ENCODE measurements around the gene CTBP2. TPM values are rescaled to one million over a fixed set of nuclear protein-coding genes. Genes with fewer than 3 reads are reported as not detected.

CTBP2 gene
- total RNA-seq, 1 experiment from 2014 or later = 233 TPM

DNA sequence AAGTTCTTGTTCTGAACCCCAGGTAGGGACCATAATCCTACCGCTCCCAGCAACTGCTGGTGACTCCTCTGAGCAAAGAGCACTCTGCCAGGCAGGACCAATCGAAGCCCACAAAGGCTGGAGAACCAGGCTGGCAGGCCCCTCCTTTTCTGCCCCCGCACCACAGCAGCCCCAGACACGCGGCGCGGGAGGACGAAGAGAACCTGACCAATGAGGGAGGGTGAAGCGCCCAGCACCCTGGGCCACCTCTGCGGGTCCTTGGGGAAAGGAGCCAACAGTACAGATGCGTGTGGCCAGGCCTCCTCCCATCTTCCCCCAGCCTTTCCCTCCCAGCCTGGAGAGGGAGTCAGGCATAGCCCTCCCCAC, 25.9 kb downstream of the CTBP2 start:
- DNase-seq = no peak
- Histone ChIP-seq H3K36me3 (replicated peaks; ENCODE audit: control insufficient read depth, insufficient read depth, low read length) (peaks cover 30% of the 10 kb centered on the region), H3K4me3 (ENCODE audit: insufficient read depth, low read depth, low read length) (no peak overlapping the region), H3K27me3 (ENCODE audit: control insufficient read depth, insufficient read depth, low read length) (no peaks in the 10 kb centered on the region)

DNA sequence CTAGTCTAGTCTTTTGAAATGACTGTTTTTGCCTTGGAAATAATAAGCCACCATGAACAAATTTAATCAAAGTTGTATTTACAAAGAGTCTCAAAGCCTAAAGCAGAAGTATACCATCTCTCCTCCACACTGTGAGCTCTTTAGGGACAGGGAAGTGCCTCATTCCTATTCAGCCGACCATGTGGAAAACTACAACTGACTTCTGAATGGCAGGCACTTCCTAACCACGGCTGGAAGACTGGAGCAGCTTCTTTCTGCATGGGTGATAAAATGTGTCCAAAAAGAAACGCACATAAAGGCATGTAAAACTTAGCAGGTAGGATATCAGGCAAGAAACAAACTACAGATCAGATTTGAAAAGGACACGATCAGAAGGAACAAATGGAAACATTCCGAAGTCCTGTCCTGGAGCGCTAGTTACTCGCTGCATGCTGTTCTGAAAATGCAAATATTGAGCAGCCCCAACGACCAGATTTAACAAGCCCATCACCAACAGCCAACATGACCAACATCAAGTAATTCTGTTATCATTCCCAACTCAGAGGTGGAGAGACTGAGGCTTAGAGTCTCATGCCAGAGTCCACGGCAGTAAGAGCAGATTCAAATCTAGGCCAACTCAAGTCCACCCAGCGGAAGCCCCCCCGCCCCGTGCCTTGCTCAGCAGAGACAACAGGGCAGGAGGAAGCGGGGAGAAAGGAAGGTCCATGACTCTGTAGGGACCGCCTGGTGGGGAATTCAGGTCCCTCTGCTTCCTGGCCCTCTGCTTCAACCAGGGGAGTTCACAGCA, 26.5 kb downstream of the CTBP2 start:
- Histone ChIP-seq H3K36me3 (replicated peaks; ENCODE audit: control insufficient read depth, insufficient read depth, low read length) (peaks cover 35% of the 10 kb centered on the region), H3K4me3 (ENCODE audit: insufficient read depth, low read depth, low read length) (no peak overlapping the region), H3K27me3 (ENCODE audit: control insufficient read depth, insufficient read depth, low read length) (no peaks in the 10 kb centered on the region)
- no peak for DNase-seq

DNA sequence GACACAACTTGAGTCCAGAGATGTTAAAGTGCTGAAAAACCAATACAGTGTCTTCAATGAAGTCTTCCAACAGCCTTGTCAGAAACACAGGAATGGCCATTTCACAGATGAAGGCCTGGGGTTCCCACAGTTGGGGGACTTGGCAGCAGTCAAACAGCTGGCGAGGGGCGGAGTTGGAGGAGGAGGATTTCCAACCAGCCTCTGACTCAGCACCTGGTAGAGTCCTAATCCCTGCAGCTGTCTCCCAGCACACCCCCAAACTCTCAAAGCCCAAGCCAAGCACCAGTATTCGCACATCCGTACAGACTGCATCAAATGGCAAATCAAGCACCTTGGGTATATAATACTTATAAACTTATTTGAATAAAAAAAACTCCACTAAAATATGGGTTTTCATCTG, 28.0 kb downstream of the CTBP2 start:
- DNase-seq = no peak
- Histone ChIP-seq H3K4me3 (ENCODE audit: insufficient read depth, low read depth, low read length) (no peak overlapping the region), H3K36me3 (replicated peaks; ENCODE audit: control insufficient read depth, insufficient read depth, low read length) (peaks cover 32% of the 10 kb centered on the region), H3K27me3 (ENCODE audit: control insufficient read depth, insufficient read depth, low read length) (no peaks in the 10 kb centered on the region)

DNA sequence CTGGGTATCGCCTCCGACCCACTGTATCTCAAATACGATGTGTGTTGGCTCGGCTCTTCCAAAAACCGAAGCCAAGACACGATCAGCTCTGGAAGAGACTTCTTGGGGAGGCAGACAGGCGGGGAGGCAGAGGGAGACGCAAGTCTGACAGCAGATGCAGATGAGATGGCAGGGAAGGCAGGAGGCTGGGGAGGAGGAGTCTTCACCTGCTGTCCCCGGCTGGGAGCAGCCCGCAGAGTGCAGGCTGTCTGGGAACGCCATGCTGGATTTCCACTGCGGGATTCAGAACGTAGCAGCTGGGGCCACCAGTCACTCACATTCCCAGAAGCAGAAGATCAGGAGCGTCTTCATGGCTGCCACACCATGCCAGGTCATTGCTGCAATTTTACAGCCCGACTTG, 29.4 kb downstream of the CTBP2 start:
- Histone ChIP-seq H3K36me3 (replicated peaks; ENCODE audit: control insufficient read depth, insufficient read depth, low read length) (peaks cover 34% of the 10 kb centered on the region), H3K4me3 (ENCODE audit: insufficient read depth, low read depth, low read length) (no peak overlapping the region), H3K27me3 (ENCODE audit: control insufficient read depth, insufficient read depth, low read length) (no peaks in the 10 kb centered on the region)
- no peak for DNase-seq

DNA sequence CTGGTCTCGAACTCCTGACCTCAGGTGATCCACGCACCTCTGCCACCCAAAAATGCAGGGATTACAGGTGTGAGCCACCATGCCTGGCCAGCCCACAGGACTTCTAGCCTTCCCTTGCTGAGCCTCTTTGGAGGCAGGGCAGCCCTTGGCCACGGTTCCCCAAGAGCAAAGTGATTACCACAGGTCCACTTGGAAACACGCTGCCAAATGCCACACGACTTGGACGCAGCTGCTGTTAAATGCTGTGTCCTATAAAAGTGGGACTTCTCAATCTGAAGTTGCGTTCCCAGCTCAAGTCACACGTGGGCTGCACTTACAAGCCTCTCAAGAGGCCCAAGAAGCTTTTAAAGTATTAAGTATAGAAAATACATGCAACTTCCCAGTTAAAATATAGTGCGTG, 30.1 kb downstream of the CTBP2 start:
- Histone ChIP-seq H3K36me3 (replicated peaks; ENCODE audit: control insufficient read depth, insufficient read depth, low read length) (peaks cover 34% of the 10 kb centered on the region), H3K4me3 (ENCODE audit: insufficient read depth, low read depth, low read length) (no peak overlapping the region), H3K27me3 (ENCODE audit: control insufficient read depth, insufficient read depth, low read length) (no peaks in the 10 kb centered on the region)
- no peak for DNase-seq

DNA sequence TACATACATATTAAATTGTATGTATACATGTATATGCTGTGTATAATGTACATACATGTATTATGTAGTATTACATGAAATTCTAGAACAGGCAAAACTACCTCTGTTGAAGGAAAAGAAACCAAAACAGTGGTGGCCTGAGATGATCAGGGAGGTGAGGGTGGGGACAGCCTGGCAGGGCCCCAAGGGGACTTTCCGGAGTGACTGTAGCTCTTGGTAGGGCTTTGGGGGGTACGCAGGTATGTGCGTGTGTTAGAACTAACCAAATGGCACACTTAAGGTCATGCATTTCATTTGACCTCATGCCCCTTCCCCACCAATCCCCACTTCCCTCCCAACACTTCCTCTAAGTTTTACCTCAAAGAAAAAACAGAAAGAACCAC, 31.3 kb downstream of the CTBP2 start:
- Histone ChIP-seq H3K4me3 (ENCODE audit: insufficient read depth, low read depth, low read length) (no peak overlapping the region), H3K36me3 (replicated peaks; ENCODE audit: control insufficient read depth, insufficient read depth, low read length) (peaks cover 35% of the 10 kb centered on the region), H3K27me3 (ENCODE audit: control insufficient read depth, insufficient read depth, low read length) (no peaks in the 10 kb centered on the region)
- no peak for DNase-seq

DNA sequence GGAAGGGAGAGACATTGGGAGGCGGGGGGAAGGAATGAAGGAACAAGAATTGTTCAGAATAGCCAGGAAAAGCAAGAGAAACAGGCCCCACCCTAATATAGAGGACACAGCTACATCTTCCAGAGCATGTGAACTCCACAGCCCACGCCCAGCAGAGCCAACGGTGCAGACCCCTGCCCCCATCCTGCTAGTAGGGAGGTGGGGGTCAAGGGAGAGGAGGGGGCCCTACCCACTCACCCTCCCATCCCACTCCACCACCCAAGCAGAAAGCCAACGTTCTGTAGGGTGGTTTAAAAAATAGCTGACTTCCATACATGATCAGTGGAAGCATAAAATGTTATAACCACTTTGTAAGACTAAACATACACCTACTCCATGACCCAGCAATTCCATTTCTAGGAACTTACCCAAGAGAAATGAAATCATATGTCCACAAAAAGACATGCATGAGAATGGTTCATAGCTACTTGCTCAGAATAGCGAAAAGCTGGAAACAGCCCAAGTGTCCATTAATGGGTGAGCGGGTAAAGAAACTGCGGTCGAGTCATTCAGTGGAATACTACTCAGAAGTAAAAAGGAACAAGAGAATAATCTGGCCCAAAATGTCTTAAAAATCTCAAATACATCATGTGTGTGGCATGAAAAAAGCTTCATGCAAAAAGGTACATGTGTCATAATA, 31.8 kb downstream of the CTBP2 start:
- Histone ChIP-seq H3K27me3 (ENCODE audit: control insufficient read depth, insufficient read depth, low read length) (no peaks in the 10 kb centered on the region), H3K4me3 (ENCODE audit: insufficient read depth, low read depth, low read length) (no peak overlapping the region), H3K36me3 (replicated peaks; ENCODE audit: control insufficient read depth, insufficient read depth, low read length) (peaks cover 36% of the 10 kb centered on the region)
- no peak for DNase-seq

DNA sequence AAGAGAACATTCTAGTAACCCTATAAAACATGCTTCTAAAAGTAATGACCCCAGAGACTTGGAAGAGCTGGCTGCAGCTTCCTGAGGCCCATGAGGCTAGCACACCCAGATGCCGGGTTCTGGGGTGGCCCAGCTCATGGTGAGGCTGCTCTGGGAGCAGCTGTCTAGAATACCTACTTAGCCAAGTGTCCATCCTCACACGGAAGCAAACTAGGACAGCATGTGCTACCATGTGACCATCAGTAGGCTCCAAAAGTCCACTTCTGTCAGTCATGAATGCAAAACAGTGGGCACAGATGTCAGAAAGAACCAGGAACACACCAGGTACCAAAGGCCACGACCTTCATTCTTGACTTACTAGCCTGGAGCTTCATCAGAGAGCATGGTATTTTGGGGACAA, 32.4 kb downstream of the CTBP2 start:
- no peaks in the 10 kb centered on the region for H3K27me3 ChIP-seq (ENCODE audit: control insufficient read depth, insufficient read depth, low read length)
- no peak for DNase-seq
- H3K36me3 ChIP-seq (replicated peaks; ENCODE audit: control insufficient read depth, insufficient read depth, low read length) = peaks cover 31% of the 10 kb centered on the region
- H3K4me3 ChIP-seq (ENCODE audit: insufficient read depth, low read depth, low read length) = no peak overlapping the region

DNA sequence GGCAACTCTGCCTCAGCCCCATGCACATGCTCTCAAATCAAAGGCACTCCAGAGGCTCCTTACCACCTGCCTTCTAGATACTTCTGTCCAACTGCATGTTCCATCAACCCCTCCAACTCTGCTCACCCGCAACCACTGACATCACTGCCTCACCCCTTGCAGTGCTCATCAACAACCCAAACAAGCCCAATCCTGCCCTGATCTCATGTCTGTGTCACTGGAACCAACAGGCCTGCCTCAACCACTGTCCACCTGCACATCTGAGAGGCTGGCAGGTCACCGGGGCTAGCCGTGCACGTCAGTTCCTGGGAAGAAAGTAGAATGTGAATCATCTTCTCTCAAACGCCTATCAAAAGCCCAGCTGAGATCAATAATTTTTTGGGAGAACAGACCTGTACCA, 33.3 kb downstream of the CTBP2 start:
- DNase-seq = no peak
- no peaks in the 10 kb centered on the region for H3K27me3 ChIP-seq (ENCODE audit: control insufficient read depth, insufficient read depth, low read length)
- peaks cover 32% of the 10 kb centered on the region for H3K36me3 ChIP-seq (replicated peaks; ENCODE audit: control insufficient read depth, insufficient read depth, low read length)
- no peak overlapping the region for H3K4me3 ChIP-seq (ENCODE audit: insufficient read depth, low read depth, low read length)

DNA sequence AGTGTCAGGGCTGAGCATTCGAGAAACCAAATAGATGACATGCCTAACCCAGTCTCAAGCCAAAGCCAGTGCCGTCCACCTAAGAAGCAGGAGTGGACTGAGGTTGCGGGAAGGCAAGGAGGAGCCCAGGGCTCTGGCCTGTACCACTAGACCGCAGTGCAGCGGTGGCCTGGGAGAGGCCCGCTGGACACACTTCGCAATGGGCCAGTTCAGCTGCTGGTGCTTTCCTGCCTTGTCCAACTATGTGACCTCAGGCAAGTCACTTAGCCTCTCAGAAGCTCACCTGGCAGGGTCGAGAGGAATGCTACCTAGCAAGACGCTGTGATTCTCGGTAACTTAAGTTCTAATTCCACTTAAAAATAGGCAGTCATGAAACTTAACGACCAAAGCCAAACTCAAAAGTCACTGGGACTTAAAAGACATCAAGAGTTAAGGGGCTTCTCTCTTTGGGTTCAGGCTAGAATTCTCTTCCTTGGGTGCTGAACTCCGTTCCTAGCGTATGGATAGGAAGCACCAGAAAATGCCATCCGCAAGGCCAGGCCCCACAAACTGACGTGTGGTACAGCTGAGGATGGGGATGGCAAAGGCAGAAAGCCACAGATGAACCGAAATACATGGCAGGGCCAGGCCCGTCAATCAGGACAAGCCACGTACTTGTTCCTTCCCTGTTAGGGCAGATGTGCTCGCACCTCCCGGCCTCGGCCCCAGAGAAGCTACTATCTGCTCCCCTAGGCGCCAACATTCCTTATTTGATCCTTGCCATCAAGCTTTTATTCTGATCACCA, 34.2 kb downstream of the CTBP2 start:
- Histone ChIP-seq H3K27me3 (ENCODE audit: control insufficient read depth, insufficient read depth, low read length) (no peaks in the 10 kb centered on the region), H3K36me3 (replicated peaks; ENCODE audit: control insufficient read depth, insufficient read depth, low read length) (peaks cover 25% of the 10 kb centered on the region), H3K4me3 (ENCODE audit: insufficient read depth, low read depth, low read length) (no peak overlapping the region)
- DNase-seq = peak; percentile 46

DNA sequence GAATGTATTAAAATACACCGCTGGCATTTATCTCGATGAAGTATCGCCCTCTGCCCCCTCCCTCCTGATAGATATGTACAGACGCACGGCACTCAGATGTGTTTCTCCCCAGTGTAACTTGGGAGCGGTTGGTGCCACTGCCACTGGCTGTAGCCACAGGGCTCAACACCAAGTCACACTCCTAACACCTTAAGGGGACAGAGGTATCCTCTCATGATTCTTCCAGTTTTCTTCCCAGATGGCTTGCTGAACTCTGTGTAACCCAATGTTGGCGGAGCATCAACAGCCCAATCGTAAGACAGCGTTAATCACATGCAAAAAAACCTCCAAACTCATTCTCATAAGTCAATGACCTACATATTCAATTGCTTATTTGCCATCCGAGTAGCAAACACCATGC, 35.5 kb downstream of the CTBP2 start:
- DNase-seq = no peak
- Histone ChIP-seq H3K4me3 (ENCODE audit: insufficient read depth, low read depth, low read length) (no peak overlapping the region), H3K36me3 (replicated peaks; ENCODE audit: control insufficient read depth, insufficient read depth, low read length) (peaks cover 19% of the 10 kb centered on the region), H3K27me3 (ENCODE audit: control insufficient read depth, insufficient read depth, low read length) (no peaks in the 10 kb centered on the region)

DNA sequence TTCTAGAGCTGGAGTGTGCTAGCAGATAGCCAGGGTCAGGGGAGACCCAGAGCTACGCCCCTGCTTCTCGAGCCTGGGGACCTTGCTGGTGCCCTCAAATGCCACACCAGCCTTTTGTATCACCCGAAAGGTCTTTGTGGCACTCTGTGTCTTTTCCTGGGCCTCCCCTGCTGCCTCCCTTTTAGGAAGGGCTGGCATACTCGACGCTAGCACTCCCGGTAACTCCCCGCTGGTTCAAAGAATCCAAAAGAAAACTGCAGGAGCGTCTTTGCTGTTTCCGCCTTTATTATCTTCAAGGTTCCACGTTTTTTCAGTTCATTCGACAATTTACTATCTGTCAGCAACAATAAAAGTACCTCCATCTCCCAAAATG, 36.3 kb downstream of the CTBP2 start:
- no peak for DNase-seq
- Histone ChIP-seq H3K36me3 (replicated peaks; ENCODE audit: control insufficient read depth, insufficient read depth, low read length) (peaks cover 15% of the 10 kb centered on the region), H3K4me3 (ENCODE audit: insufficient read depth, low read depth, low read length) (no peak overlapping the region), H3K27me3 (ENCODE audit: control insufficient read depth, insufficient read depth, low read length) (no peaks in the 10 kb centered on the region)

DNA sequence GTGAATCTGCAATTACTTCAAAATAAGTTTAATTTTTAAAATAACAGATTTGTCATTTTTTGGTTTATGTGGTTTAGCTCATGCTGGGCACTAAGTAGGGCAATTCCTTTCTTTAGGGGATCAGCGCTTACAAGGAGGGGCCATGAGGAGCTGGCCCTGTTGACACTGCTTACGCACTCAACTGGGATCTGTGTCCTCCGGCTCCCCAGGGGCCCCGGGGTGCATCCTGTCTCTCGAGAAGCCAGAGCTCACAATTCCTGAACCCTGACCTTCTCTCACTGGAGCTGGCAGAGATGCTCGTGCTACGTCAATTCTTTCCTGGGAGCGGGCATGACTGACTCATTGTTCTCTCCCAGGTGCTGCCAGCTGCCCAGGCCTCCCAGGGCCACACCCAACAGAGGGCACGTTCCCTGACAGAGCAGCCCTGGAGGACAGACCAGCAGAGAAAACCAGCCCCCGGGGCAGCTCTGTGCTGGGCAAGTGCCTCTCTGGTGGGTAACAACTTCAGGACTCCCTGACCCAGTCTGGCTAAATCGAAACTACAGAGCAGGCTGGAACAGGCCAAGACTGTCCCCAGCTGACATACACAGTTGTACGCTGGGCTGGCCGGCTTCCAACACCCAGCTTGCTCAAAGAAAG, 36.8 kb downstream of the CTBP2 start:
- Histone ChIP-seq H3K4me3 (ENCODE audit: insufficient read depth, low read depth, low read length) (no peak overlapping the region), H3K27me3 (ENCODE audit: control insufficient read depth, insufficient read depth, low read length) (no peaks in the 10 kb centered on the region), H3K36me3 (replicated peaks; ENCODE audit: control insufficient read depth, insufficient read depth, low read length) (peaks cover 15% of the 10 kb centered on the region)
- DNase-seq = peak; percentile 50

DNA sequence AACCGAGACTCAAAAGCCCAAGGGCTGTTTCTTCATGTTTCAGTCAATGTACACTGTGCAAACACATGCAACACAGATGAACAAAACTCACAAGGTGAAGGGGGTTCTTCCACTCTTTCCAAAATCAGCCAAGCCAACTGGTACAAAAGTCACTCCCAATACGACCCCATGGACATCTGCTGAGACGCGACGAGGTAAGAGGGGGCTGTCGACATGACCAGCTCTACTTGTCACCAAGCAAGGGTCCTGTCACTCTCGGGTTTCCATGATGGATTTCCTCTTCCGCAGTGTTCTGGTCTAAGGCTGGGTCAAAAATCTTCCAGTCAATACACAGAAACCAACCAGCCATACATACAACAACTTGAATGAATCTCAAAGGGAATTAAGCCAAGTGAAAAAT, 37.8 kb downstream of the CTBP2 start:
- no peak for DNase-seq
- H3K27me3 ChIP-seq (ENCODE audit: control insufficient read depth, insufficient read depth, low read length) = no peaks in the 10 kb centered on the region
- peaks cover 13% of the 10 kb centered on the region for H3K36me3 ChIP-seq (replicated peaks; ENCODE audit: control insufficient read depth, insufficient read depth, low read length)
- no peak overlapping the region for H3K4me3 ChIP-seq (ENCODE audit: insufficient read depth, low read depth, low read length)
